GM11168 (cell line): Measurements from ENCODE around the gene MAVS.
"Not testable (repeated sequence)": the region's sequence is repeated elsewhere in the genome, so short reads cannot be mapped to it uniquely, and the experiment has no call there.

Experiments
- in situ Hi-C: fragments of 300-500 bp; cut with MboI; formaldehyde crosslinking; loops from one replicate; pipeline ENCODE4 v1.12.0; 2022; ENCODE audit warnings: low sequenced_read_pairs; ENCODE audit not compliant: unreplicated experiment

MAVS gene

DNA sequence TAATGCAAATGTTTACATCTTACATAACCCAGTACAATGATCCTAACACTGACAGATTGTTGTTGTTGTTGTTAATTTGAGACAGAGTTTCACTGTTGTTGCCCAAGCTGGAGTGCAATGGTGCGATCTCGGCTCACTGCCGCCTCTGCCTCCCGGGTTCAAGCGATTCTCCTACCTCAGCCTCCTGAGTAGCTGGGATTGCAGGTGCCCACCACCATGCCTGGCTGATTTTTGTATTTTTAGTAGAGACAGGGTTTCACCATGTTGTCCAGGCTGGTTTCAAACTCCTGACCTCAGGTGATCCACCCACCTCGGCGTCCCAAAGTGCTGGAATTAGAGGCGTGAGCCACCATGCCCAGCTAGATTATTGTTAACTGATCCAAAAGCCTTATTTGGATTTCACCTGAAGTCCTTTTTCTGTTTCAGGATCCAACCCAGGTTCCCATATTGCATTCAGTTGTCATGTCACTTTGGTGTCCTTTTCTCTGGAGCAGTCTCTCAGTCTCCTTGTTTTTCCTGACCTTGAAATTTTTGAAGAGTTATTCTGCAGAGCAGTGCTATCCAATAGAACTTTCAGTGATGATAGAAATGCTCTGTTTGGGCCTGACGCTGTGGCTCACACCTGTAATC, 2.5 kb upstream of the MAVS start:
- in situ Hi-C loops, result not testable (repeated sequence)

DNA sequence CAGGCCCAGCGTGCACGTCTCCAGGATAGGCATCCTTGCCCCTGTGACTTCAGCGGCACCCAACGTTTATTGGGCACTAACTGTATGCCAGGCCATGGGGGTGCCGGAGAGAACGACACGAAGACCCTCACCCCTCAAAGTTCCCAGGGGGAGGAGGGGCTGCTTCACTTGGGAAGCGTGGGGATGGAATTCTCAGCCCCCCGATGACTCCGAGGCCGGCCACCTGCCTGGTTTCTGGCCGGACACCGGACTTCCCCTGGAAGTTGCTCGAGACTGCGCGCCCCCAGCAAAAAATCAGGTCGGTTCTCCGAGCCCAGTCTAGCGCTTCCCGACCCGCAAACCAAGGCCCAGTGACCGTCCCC, 275 bp upstream of the MAVS start:
- in situ Hi-C loops, result no loop called here

DNA sequence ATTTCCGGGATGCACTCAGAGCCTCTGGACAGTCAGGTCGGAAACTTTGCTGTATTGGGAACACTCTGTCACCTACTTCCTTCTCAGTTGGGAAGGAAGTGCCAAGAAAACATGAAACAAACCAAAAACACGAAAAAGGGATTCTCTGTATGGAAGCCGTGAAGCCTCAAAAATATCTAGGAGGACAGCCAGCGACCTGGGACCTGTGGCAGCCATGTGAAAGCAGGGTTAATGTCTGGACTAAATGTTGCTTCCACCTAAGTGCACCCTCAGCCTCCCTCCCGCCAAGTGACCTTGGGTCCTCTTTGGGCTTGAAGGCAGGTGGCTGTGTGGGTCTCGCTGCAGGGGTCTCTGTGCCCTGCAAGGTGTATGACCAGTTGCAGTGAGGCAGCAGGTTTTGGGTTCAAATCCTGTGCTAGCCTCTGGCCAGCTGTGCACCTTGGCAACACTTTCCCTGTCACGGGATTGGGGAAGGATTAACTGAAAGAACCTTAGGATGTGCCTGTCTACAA, 851 bp downstream of the MAVS start:
- in situ Hi-C loops, result no loop called here

DNA sequence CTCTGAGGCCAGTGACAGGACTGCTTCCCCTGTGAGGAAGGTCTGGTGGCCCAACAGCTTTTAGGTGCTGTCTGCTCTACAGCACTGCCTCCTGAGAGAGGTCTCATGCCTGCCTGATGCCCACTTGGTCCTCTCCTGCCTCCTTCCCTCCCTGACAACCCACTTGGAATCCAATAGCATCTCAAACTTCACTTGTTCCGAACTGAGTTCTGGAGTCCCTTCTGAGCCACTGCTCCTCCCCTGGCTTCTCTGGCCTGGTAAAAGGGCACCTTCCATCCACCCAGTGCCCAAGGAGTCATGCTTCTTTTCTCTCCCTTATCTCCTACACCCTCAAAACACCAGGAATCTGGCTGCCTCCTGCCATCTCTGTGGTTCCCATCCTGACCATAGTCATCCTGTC, 1.9 kb downstream of the MAVS start:
- in situ Hi-C loops, result no loop called here

DNA sequence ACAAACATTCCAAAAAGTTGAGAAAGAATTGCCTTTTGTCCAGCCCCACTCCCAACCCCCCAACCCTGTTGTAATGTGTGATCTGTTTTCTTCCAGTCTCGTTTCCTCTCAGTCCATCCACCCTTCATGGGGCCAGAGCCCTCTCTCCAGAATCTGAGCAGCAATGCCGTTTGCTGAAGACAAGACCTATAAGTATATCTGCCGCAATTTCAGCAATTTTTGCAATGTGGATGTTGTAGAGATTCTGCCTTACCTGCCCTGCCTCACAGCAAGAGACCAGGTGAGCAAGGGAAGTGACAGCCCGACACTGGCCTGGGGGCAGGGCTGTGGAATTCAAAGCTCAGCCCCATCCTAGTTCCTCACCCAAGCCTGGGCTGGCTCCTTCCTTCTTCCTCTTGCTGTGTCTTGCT, 7.8 kb downstream of the MAVS start:
- in situ Hi-C loops, result loop anchor here (10.0 kb wide), 1 partner anchor 70 kb away; the partner anchor contains the start of genes CENPB and SPEF1

DNA sequence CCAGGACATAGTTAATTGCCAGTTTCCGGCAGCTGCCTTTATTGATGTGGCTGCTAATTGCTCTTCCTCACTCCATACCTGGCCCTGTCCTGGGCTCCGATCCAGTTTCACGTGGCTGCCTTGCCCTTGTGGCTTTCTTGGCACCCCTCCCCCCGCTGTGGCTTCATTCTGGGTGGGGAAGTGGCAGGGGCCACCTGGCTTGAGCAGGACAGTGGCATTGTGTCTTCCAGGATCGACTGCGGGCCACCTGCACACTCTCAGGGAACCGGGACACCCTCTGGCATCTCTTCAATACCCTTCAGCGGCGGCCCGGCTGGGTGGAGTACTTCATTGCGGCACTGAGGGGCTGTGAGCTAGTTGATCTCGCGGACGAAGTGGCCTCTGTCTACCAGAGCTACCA, 10.8 kb downstream of the MAVS start:
- in situ Hi-C loops, result loop anchor here (10.0 kb wide), 1 partner anchor 73 kb away; the partner anchor contains the start of genes CENPB and SPEF1

DNA sequence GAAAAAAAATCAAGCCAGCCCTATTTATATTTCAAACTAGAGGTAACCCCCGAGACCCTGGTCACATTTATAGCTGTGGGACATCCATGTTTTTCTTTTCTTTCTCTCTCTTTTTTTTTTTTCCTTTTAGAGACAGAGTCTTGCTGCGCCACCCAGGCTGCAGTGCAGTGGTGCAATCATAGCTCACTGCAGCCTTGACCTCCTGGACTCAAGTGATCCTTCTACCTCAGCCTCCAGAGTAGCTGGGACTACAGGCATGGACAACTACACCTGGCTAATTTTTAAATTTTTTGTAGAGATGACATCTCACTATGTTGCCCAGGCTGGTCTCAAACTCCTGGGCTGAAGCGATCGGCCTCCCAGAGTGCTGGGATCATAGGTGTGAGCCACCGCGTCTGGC, 12.1 kb downstream of the MAVS start:
- in situ Hi-C loops, result loop anchor here (10.0 kb wide), 1 partner anchor 74 kb away; the partner anchor contains the start of genes CENPB and SPEF1

DNA sequence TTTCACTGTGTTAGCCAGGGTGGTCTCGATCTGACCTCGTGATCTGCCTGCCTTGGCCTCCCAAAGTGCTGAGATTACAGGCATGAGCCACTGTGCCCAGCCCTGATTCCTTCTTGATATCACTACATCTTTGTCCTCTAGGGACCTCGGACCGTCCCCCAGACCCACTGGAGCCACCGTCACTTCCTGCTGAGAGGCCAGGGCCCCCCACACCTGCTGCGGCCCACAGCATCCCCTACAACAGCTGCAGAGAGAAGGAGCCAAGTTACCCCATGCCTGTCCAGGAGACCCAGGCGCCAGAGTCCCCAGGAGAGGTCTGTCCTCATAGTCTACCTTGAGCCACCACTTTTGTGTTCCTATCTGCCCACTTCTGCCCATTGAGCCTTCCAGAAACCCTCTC, 14.6 kb downstream of the MAVS start:
- in situ Hi-C loops, result no loop called here

DNA sequence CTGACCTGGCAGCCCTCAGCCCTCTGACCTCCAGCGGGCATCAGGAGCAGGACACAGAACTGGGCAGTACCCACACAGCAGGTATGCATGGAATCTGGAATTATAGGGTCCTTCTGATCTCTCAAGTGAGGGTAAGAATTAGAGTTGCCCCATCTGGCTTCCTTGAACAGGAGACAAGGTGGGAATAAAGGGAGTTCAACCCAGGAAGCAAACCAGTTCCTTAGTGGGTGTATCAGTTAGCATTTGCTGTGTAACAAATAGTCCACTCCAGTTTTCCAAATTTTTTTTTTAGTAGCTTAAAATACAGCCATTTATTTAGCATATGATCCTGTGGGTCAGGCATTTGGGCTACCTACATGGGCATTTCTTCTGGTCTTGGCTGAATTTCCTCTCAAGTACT, 15.7 kb downstream of the MAVS start:
- in situ Hi-C loops, result no loop called here

DNA sequence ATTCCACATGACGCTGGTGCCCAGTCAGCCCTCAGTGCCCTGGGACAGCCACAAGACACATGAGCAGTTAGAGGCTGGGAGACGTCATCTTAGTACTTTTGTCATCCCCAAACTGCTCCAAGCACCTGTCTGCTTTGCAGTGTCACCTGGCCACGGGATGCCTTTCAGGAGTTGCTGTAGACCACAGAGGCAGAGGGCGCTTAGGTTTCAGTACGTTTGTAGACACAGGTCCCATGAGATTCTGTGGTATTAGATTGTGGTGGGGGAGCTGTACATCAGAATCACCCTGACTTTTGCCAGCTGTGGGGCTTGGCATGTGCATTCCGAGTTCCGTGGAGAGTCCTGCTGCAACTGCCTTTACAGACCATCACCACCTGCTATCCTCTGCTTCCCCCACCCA, 16.7 kb downstream of the MAVS start:
- in situ Hi-C loops, result no loop called here

DNA sequence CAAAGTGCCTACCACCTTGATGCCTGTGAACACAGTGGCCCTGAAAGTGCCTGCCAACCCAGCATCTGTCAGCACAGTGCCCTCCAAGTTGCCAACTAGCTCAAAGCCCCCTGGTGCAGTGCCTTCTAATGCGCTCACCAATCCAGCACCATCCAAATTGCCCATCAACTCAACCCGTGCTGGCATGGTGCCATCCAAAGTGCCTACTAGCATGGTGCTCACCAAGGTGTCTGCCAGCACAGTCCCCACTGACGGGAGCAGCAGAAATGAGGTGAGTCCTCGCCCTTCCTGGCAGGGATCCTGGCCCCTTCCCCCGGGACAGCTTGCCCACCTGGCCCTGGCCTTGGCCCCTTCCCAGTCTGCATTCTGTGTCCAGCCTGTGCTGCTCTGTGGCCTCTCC, 17.9 kb downstream of the MAVS start:
- in situ Hi-C loops, result no loop called here

DNA sequence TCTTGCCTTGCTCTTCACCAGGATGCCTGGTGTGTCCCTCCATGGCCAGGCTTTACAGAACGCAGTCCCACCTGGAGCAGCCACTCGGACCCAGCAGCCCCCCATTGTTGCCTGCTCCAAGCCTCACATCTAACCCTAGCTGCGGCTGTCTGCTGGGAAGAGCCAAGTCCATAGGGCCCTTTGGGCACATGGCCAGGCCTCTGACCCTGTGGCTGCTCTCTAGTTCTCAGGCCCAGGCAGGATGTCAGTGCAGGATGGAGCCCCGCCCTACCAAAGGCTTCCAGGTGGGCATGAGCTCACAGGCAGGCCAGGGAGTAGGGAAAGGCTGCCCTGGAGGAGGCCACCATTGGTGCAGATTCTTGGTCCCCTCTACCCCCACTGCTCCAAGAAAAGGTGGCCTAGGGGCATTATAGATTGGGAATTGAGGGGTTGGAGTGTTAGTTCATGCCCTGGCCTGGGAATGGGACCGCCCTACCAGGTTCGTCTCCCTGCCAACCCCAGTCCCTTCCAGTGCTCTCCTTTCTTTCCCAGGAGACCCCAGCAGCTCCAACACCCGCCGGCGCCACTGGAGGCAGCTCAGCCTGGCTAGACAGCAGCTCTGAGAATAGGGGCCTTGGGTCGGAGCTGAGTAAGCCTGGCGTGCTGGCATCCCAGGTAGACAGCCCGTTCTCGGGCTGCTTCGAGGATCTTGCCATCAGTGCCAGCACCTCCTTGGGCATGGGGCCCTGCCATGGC, 18.7 kb downstream of the MAVS start:
- in situ Hi-C loops, result no loop called here

DNA sequence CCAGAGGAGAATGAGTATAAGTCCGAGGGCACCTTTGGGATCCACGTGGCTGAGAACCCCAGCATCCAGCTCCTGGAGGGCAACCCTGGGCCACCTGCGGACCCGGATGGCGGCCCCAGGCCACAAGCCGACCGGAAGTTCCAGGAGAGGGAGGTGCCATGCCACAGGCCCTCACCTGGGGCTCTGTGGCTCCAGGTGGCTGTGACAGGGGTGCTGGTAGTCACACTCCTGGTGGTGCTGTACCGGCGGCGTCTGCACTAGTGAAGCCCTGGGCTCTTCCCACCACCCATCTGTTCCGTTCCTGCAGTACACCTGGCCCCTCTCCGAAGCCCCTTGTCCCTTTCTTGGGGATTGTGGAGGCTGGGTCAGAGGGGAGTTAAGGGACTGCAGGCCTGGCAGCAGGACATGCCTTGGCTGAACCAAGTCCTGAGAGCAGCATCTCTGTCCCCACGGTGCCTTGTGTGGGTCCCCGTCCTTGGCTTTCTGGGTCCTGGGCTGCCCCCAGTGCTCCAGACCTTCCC, 19.3 kb downstream of the MAVS start:
- in situ Hi-C loops, result no loop called here

DNA sequence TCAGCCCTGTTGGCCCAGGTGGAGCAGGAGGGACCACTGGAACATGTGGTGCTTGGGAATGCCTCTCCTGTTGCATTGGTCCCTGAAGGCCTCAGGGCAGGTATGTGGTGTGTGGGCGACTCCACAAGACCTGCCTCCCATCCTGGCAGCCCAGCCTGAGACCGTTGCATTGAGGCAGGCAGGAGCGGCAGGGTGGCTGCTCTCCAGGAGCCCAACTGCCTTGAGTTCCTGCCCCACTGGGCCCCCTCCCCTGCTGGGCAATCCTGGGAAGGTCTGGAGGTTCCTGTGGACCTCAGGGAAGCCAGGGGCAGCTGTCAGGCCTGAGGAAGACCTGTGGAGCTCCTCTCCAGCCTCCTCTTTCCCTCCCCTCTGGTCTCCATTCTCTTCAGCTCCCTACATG, 19.8 kb downstream of the MAVS start:
- in situ Hi-C loops, result no loop called here

DNA sequence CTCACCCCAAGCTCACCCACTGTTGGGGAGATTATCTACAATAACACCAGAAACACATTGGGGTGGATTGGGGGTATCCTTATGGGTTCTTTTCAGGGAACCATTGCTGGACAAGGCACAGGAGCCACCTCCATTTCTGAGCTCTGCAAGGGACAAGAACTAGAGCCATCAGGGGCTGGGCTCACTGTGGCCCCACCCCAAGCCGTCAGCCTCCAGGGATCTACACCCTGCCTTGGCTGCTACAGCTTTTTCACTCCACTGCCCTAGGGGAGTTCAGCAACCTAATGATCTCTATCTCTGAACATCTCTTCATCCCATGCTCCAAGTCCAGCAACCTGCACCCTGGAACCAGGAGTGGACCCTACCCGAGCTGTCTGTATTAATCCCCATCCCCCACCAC, 21.2 kb downstream of the MAVS start:
- in situ Hi-C loops, result no loop called here

DNA sequence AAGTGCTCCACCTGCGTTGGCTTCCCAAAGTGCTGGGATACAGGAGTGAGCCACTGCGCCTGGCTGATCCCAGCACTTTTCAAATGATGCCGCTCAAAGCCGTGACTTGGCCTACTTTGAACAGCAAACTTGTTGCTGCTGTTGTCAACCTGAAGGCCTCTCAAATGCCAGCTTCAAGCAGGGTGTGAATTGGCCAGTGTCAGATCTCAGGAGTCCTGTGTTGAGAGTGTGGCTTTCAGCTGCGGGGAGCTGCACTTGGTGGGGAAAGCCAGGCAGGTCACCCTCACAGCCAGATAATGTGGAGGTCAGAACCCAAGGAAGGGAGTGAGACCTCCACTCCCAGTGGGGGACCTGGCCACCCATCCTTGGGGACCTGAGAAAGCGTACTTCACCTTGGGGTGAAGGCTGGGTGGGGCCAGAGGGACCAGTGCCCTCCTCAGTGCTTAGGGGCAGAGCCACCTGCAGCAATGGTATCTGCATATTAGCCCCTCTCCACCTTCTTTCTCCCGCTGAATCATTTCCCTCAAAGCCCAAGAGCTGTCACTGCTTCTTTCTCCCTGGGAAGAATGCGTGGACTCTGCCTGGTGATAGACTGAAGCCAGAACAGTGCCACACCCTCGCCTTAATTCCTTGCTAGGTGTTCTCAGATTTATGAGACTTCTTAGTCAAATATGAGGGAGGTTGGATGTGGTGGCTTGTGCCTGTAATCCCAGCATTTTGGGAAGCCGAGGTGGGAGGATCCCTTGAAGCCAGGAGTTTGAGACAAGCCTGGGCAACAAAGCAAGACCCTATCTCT, 23.4 kb downstream of the MAVS start:
- in situ Hi-C loops, result no loop called here

DNA sequence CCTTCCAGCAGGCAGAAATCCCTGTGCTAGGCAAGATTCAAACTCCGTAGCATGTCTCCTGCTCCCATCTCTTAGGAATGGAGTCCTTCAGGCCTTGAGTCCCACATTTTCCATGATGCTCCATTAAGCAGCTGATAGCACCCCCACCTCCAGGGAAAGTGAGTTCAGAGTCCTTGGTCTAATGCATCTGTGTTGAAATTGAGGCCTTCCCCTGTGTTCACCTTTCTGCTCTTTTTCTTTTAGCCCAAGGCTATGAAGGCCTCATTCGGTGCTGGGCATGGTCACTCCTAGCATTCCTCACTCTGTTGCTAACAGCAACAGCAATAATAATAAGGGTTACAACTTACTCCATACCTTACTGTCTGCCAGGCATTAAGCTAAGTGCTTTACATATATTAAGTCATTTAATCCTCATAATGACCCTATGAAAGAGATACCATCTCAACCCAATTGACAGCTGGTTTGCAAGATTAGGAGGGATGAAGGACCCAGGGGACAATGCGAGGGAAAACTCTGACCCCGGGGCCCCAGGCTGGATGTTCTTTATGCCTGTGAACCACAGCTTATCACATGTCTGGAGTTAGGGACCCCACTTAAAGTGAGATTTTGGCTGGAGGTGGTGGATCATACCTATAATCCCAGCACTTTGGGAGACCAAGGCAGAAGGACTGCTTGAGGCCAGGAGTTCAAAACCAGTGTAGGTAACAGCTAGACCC, 25.1 kb downstream of the MAVS start:
- in situ Hi-C loops, result no loop called here

DNA sequence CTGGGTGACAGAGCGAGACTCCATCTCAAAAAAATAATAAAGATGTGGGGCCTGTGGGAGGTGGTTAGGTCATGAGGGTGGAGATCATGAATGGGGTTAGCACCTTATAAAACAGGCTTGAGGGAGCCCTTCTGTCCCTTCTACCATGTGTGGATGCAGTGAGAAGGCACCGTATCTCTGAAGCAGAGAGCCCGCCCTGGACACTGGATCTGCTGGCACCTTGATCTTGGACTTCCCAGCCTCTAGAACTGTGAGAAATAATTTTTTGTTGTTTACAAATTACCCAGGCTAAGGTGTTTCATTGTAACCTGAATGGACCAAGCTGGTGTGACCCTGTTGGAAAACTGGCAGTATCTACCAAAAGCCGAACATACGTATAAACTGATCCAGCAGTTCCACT, 26.9 kb downstream of the MAVS start:
- in situ Hi-C loops, result no loop called here

DNA sequence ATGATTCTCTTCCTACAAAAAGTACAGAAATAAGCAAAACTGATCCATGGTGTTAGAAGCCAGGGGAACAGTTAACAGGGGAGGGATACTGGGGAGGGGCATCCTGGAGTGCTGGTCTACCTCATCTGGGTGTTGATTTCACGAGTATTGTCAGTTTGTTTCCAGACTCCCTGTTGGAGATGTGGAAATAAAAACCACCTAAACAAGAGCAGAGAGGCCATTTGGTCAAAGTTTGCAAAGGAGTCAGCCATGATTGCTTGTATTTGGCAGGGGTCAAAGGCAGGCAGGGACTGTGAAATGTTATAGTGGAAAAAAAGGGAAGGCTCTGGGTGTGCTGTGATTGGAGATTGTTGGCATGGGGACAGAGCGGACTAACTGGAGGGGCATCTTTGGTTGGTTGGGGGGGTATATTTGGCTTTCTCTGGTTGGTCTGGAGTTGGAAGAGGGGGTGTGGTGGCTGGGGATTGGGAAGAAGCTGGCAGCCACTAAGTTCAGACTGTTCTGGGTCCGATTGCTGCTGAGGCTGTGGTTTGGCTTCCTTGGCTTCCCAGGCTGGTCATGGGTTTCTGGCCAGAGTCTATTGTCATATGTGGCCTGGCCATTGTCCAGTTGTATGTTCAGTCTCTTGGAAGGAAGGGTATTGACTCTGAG, 27.7 kb downstream of the MAVS start:
- in situ Hi-C loops, result no loop called here
